SK-N-SH treated with all-trans-retinoic acid at 6 μM for 48 hours (cell line): ENCODE results near the gene ALKBH5.

Source experiments
- BACH2 ChIP-seq: fragments of 250-450 bp; sonication (Bioruptor Pico); IDR thresholded peaks from 2 replicates; pipeline ENCODE4 v1.9.0; 2021; ENCODE audit warnings: mild to moderate bottlenecking, borderline replicate concordance
- CREB5 ChIP-seq: fragments of 250-450 bp; sonication (Bioruptor Pico); IDR thresholded peaks from 2 replicates; pipeline ENCODE4 v1.5.1; 2020; ENCODE audit warnings: low read depth, mild to moderate bottlenecking, moderate library complexity
- ESRRG ChIP-seq: fragments of 250-450 bp; sonication (Bioruptor Pico); IDR thresholded peaks from 2 replicates; pipeline ENCODE4 v1.6.1; 2021; ENCODE audit warnings: mild to moderate bottlenecking
- GLIS3 ChIP-seq: fragments of 250-450 bp; sonication (Bioruptor Pico); IDR thresholded peaks from 2 replicates; pipeline ENCODE4 v1.5.0; 2020; ENCODE audit warnings: mild to moderate bottlenecking, moderate library complexity
- OSR1 ChIP-seq: fragments of 250-450 bp; sonication (Bioruptor Pico); IDR thresholded peaks from 2 replicates; pipeline ENCODE4 v1.8.0; 2022; ENCODE audit warnings: moderate library complexity, mild to moderate bottlenecking, inconsistent platforms
- PATZ1 ChIP-seq: fragments of 250-450 bp; sonication (Bioruptor Pico); IDR thresholded peaks from 2 replicates; pipeline ENCODE4 v1.8.0; 2020; ENCODE audit warnings: mild to moderate bottlenecking, moderate library complexity, borderline replicate concordance
- RARB ChIP-seq: fragments of 250-450 bp; sonication (Bioruptor Pico); IDR thresholded peaks from 2 replicates; pipeline ENCODE4 v1.8.0; 2021; ENCODE audit warnings: mild to moderate bottlenecking, moderate library complexity
- TCF4 ChIP-seq: fragments of 250-450 bp; sonication (Bioruptor Pico); IDR thresholded peaks from 2 replicates; pipeline ENCODE4 v1.8.0; 2021; ENCODE audit warnings: mild to moderate bottlenecking, moderate library complexity, borderline replicate concordance
- TSHZ2 ChIP-seq: fragments of 250-450 bp; sonication (Bioruptor Pico); IDR thresholded peaks from 2 replicates; pipeline ENCODE4 v1.5.0; 2020; ENCODE audit warnings: mild to moderate bottlenecking, moderate library complexity
- ZC3H10 ChIP-seq: fragments of 250-450 bp; sonication (Bioruptor Pico); IDR thresholded peaks from 2 replicates; pipeline ENCODE4 v1.5.1; 2021; ENCODE audit warnings: mild to moderate bottlenecking, moderate library complexity
- ZFP3 ChIP-seq: fragments of 250-450 bp; sonication (Bioruptor Pico); IDR thresholded peaks from 2 replicates; pipeline ENCODE4 v1.5.0; 2020; ENCODE audit warnings: mild to moderate bottlenecking, moderate library complexity
- ZNF8 ChIP-seq: fragments of 450-650 bp; formaldehyde crosslinking; IDR thresholded peaks from 2 replicates; pipeline ENCODE4 v1.5.0; 2020; ENCODE audit warnings: mild to moderate bottlenecking, moderate library complexity

GRCh38 chr17:18205861-18206260 is 22.2 kb downstream of the ALKBH5 start:
- TF ChIP-seq PATZ1, result no peak
- TF ChIP-seq TSHZ2 (CRISPR knock-in tag), result no peak
- TF ChIP-seq ZFP3 (CRISPR knock-in tag), result no peak
- no peak for TF ChIP-seq CREB5 (CRISPR knock-in tag)
- TF ChIP-seq TCF4 (CRISPR knock-in tag), result no peak
- TF ChIP-seq RARB (CRISPR knock-in tag), result no peak
- no peak for TF ChIP-seq ZC3H10
- TF ChIP-seq ZNF8, result no peak
- no peak for TF ChIP-seq OSR1 (CRISPR knock-in tag)
- TF ChIP-seq ESRRG (CRISPR knock-in tag), result no peak
- no peak for TF ChIP-seq GLIS3
- no peak for TF ChIP-seq BACH2 (CRISPR knock-in tag)
